Measurements from ENCODE around the gene SLC9A5.

SLC9A5 gene

DNA sequence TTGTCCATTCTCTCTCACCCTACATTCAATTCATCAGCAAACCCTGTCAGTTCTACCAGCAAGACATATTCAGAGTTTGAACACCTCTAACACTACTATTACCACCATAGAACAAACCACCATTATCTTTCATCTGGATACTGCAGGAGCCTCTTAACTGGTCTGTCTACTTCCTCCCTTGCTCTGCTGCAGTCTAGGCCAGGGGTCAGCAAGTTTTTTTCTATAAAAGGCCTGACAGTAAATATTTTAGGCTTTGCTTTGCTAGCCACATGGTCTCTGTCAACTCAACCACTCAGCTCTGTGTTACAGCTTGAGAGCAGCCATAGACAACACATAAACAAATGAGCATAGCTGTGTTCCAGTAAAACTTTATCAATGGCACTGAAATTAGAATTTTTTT is 63.9 kb downstream of the SLC9A5 start:
- no peak for DNase-seq

DNA sequence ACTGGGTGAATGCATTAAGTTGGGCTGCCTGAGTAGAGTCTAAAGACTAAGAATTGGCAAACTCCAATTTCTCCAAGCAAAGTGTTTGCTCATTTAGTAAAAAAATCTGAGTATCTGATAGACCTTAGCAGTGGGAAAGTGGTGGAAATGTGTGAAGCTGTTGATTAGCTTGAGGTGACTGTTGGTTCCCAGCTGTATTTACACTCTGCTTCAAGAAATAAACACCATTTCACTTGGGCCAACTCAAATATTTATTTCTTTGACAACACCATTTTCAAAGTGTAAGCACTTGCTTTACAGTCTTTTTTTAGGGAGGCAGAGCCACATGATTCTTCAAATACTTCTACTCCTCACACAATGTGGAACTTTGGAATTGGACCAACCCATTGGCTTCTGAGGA is 69.1 kb downstream of the SLC9A5 start:
- no peak for DNase-seq

Measured in NCI-H1092 (cell line).